GM04503 (cell line): Measurements from ENCODE around the gene MRPL37.
"Not testable (repeated sequence)": the region's sequence is repeated elsewhere in the genome, so short reads cannot be mapped to it uniquely, and the experiment has no call there.

Experiments used
- DNase-seq: peaks from one replicate; pipeline ENCODE4 v3.0.0-alpha.2; 2012; ENCODE audit warnings: low read depth

MRPL37 gene

DNA sequence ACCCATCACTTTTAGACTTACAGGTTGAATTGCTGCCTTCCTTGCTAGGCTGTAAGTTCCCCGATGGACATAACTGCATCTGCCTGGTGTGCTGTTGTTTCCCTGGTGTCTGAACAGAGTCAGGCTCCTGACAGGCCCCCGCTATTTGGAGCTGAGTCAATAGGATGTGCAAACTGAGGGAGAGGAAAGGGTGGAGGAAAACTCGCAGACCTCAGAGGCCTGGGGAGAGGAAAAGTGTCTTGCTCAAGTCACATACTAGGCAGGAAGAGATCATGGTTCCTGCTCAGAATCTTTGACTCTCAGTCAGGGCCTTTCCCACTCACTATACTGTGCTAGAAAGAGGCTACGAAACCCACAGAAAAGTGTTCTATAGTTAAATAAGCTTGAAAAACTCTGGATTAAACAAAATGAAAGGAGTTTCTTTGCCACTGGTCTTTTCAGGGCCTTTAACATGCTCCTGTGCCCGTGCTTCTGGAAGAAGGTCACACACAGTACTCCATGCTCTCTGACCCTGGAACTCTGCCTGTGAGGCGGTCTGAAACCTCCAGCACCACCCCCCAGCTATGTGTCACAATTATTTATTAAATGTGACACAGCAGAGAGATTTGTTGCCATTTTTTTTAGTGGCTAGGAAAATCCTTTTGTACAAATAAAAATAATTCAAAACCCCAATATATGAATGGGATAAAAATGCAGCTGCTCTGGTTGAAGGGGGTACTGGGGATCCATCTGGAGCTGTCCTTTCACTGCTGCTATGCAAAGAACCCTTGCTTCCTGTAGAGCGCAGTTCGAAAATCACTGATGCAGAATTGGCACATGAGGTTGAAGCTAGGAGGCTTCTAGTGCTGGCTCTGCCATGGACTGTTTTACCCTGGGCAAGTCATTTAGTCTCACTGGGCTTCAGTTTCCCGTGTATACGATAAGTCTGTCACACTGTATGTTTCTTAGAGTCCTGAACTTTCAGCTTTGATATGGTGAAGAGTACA, 27.1 kb upstream of the MRPL37 start:
- no peak for DNase-seq

DNA sequence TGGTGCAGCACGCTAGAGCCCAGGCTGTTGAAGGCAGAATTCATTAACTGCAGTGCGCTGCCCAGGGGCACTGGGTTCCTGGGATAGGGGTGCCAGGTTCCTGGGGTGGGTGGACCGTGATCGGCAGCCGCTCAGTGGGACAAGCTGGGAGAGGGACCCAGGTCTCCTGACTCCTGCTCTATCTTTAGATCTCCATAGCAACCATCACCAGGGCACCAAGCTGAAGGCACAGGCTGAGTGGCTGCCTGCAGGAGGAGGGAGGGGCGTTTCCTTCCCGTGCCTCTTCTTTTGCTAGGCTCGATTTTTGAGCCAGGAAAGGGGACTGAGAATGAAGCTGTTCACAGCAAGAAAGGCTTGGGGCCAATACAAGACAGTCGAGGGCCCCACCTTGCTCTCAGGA, 26.3 kb upstream of the MRPL37 start:
- no peak for DNase-seq

DNA sequence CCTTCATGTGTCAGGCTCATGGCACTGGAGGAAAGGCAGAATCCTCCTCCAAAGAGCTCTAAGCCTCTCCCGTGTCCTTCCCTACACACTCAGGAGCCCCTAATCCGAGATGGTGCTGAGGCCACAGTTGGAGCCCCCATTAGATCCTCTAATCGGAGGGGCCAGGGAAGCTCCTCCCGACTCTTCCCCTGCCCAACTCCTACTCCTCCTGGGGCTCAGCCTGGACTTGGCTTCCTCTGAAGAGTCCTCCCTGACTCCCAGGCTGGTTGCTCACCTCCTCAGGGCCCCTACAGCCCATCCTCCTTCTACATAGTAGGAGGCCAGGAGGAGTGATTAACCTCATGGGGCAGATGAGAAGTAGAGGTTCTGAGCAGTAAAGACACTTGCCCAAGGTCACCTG, 25.9 kb upstream of the MRPL37 start:
- DNase-seq: no peak

DNA sequence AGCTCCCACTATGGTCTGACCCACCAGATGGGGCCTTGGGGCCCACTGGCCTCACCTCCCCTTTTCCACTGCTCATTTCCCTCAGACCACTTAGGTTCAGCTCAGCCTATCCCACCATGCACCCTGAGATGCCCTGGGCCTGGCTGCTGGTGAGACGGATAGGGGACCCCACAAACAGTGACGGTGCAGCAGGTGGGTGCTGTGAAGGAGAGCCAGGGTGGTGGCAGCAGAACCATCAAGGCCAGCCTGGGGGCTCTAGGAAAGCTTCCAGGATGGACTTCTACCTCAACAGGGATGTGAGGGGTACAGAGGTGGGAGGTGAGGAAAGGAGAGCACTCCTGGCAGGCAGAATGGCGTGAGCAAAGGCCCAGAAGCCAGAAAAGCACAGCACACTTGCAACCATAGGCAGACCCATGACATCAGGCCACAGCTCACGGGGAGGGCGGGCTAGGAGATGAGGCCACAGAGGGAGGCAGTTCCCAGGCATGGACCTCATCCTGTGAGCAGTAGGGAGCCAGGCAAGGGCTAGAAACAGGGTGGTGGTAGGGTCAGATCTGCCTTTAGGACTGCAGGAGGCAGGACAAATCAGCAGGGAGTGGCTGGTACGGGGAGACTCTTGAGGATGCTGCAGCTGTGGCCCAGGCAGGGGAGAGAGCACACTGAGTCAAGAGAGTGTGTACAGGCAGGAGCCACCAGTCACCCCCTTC, 23.2 kb upstream of the MRPL37 start:
- DNase-seq: no peak

DNA sequence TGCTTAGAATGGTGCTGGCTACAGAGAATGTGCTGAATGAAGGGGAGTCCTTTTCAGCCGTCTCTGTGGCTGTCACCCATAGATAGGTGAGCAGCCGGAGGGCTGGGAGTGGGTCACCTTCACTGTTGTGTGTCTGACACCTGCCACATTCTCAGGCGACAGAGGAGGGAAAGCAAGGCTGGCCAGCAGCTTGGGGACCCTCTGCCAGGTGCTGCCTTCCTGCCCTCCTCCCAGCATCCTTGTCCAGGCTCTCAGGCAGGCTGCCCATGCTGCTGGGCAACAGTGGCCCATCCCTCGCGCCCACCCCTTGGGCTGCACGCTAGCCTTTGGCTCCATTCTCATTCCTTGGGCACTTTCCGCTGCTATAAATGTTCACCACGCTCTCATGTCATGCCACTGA, 22.2 kb upstream of the MRPL37 start:
- no peak for DNase-seq

DNA sequence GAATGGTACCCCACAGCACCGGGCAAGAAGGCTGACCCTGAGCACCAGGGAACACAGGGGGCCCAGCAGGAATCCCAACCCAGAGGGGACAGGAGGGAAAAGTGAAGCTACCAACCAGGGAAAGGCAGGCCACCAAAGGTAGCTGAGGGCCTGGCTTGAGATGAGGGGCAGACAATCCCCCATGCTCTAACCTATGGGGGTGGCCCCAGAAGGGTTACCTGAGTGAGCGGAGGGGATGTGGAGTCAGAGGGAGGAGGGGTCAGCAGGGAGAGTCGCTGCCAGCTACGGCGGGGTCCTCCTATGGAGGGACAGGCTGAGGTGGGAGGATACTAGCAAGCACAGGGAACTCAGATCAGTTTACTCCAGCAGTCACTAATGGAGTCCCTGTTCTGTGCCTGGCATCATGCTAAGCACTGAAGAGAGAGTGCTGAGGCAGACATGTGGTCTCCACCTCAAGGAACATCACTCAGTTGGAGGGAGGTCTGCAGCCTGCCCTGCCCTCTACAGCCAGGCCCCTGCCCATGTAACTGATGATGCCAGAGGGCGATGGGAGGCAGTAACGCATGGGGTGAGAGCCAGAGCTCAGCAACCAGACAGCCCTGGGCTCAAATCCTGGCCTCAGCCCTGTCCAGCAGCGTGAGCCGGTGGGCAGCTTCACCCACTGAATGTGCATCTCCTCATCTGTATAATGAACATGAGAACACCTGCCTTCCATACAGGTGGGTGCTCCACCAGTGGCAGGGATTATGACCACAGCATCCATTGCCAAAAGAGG, 21.5 kb upstream of the MRPL37 start:
- DNase-seq: no peak

DNA sequence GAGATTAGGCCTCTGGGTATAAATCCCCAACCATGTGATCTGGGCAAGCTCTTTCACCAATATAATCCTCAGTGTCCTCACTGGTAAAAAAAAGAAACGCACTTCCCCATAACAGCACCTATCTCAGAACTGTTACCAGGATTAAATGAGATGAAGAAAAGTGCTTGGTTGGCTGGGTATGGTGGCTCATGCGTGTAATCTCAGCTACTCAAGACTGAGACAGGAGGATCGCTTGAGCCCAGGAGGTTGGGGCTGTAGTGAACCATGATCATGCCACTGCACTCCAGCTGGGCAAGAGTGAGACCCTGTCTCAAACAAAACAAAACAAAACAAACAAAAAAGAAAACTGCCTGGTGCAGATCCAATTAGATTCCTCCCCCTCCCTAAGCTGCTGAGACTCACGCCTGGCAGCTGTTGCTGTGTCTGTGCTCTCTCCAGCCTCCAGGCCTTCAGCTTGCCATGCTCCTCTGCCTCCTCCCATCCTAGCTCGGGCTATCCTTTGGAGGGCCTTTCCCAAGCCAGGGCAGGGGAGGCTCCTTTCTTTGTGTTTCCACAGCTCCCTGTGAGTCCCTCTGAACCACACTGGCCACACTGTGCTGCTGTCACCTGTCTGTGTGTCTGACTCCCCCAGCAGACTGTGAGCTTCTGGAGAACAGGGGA, 19.1 kb upstream of the MRPL37 start:
- DNase-seq: no peak

DNA sequence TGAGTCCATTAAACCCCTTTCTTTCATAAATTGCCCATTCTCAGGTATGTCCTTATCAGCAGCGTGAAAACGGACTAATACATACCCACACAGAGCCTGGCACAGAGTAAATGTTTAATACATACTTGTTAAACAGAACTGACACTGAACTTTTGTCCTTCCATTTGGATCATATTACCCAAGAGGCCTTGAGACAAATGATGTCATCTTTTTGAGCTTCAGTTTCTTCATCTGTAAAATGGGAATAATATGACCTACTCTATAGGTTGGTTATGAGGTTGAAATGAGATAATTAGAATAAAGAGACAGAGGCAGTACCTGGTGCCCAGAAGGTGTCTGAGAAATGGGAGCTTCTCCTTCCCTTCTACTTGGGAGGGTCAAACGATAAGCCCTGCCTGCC, 13.9 kb upstream of the MRPL37 start:
- no peak for DNase-seq

DNA sequence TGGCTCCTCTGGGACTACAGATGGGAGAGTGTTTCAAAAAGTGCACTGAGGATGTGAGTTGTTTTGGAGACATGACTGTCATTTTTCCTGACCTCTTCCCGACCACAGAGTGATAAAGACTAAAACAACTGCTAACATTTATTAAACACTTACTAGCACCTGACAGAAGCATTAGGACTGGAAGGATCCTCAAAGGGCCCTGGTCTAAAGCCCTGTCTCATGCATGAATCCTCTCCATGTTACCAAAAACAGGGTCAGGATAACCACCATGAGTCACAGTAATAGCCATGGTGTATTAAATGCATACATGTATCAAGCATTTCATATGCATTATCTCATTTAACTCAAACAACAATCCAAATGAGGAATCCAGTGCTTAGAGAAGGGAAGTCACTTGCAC, 11.7 kb upstream of the MRPL37 start:
- DNase-seq: no peak

DNA sequence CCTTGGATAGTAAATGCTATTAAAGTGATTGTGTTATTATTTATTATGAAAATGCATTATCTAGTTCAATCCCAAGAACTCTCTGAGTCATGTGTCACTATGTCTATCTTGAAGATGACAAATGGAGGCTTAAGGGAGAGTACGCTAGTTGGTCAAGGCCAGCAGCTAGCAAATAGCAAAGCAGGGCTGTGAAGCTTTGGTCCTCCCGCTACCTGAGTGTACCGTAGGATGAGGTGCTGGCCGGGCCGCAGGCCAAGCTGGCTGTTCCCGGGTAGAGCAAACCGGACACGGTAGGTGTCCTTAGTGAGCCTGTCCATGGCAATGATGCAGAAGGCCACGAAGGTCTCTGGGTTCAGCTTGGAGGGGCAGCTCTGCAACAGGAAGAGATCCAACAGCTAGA, 9.4 kb upstream of the MRPL37 start:
- DNase-seq: no peak

DNA sequence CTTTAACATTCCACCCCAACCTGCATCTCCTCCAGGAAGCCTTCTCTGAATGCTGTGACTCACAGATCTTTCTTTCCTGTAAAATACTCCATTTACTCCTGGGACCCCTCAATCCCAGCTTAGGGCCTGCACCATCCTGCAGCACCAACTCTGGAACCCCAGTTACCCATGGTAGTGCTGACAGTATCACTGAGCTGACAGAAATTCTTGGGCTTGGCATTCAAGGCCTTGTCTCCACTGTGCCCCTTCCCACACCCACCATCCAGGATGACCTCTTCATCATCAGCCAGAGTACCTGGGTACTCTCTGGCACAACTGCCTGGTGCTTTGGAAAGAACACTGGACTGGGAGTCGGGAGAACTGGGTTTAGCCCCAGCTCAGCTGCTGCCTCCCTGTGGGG, 8.4 kb upstream of the MRPL37 start:
- DNase-seq: no peak

DNA sequence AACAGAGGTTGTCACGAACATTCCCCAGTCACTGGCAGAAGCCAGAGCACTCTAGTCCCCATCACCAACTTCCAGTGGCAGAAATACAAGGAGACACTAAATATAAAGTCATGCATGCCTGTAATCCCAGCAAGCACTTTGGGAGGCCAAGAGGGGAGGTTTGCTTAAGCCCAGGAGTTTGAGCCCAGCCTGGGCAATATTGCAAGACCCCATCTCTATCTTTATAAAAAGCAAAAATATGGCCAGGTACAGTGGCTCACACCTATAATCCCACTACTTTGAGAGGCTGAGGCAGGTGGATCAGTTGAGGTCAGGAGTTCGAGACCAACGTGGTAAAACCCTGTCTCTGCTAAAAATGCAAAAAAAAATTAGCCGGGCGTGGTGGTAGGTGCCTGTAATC, 6.5 kb upstream of the MRPL37 start:
- DNase-seq: no peak

DNA sequence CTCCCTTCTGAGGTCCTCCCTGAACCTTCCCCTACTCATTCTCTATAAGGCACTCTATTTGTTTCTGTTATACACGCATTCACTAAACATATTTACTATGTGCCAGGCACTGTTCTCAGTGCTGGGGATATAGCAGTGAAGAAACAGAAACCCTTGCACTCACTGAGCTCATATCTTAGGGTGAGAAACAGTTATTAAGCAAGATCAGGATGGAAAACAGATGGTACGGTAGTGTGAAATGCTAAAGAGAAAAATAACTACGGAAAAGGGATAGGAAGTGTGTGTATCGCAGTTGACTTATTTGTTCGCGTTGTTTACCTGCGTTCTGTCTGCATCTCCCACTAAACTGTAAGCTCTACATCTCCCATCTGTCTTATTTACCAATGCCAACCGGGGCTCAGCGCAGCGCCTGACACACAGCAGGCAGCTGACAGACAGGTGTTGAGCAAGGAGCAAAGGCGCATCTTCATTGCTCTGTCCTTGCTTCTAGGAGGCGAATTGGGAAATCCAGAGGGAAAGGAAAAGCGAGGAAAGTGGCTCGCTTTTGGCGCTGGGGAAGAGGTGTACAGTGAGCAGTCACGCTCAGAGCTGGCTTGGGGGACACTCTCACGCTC, 709 bp upstream of the MRPL37 start:
- no peak for DNase-seq

DNA sequence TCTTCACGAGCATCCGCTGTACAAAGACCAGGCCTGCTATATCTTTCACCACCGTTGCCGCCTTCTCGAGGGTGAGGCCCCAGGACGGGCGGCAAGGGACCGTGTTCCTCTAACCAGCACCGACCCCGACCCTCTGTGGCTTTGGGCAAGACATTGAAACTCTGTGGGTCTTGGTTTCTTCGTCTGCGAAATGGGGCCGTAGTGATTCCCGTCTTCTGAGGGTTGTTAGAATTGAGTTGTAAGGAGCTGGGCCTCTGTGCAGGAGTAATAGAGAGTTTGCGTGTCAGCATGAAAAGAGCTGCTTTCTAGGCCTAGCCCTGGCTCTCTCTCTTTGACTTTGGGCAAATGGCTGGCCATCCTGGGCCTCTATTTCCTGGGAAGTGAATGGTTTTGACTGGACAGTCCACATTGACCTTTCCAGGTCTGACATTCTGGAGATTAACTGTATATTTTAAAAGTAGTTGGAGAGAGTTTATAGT, 591 bp downstream of the MRPL37 start:
- no peak for DNase-seq

DNA sequence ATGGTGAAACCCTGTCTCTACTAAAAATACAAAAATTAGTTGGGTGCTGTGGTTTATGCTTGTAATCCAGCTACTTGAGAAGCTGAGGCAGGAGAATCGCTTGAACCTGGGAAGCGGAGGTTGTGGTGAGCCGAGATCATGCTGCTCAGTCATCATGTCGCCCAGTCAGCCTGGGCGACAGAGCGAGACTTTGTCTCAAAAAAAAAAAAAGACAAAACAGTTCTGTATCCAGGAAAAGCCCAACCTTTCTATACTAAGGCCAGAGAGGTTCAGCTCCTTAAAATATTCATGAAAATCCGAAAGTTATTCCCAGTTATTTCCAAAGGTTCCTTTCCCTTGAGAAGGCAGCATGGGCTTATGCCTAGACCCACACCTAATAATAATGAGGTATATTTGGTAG, 4.2 kb downstream of the MRPL37 start:
- DNase-seq: no peak

DNA sequence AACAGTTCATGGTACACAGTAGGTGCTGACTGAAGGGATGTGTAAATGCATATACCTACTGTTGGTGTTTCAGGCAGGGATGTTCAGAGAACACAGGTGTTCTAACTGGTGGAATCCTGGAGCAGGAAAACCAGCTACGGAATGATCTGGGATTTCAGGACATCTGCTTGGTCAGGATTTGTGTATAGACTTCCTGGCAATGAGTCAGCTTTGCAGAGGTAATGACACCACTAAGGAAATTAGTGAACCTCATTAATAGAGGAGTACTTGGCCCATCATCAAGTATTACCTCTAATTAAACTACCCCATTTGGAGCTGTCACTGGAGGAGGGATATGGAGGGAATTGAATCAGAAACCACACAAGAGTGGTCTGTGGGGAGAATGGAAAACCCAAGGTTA, 7.3 kb downstream of the MRPL37 start:
- DNase-seq: no peak

DNA sequence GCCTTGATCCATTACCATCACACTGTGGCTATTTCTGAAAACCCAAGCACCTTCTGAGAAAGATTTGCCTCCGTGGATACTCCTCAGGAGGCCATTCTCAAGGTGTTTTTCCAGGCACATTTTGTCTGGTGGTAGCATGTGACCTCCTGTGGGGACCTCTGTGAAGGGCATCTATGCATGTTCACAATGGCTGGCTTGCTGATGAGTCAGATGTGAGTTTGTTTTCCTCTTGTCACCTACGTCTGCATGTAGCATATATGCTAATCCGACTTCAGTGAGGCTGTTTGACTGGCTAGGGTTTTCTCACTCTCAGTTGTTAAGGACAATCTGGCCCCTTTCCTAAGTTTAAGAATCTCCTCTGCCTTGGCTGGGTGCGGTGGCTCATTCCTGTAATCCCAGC, 7.9 kb downstream of the MRPL37 start:
- DNase-seq: not testable (repeated sequence)

DNA sequence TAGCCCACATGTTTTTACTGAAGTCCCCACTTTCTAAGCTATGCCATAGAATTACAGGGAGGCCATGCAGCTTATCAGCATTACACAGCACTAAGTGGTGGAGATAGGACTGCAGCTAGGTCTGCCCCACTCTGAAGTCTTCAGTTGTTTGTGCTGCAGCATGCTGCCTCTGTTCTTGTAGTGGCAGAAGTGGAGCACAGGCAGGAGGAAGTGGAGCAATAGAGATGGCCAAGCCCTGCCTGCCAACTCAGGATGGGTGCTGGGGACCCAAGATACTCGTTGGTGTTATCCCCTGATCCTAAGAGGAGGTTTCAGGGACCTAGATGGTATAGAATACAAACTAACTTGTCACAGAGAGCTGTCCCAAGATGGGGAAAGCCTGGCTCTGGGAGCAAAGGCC, 12.9 kb downstream of the MRPL37 start:
- no peak for DNase-seq

DNA sequence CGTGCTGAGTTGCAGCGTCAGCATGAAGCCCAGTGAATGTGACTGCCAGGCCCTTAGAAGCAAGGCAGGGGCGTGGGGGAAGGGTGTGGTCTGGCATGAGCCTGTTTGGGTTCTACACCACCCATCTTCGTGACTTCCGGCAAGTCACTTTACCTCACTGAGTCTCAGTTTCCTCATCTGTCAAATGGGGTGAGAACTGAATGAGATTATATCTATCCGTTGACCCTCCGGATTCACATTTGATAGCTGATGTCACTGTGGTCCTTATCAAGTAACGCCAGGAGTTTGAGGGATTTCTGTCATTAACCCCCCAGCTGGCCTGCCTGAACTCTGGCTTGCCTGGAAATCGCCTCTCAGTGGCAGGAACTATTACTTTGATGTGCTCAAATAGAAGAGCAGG, 15.6 kb downstream of the MRPL37 start:
- DNase-seq: no peak

DNA sequence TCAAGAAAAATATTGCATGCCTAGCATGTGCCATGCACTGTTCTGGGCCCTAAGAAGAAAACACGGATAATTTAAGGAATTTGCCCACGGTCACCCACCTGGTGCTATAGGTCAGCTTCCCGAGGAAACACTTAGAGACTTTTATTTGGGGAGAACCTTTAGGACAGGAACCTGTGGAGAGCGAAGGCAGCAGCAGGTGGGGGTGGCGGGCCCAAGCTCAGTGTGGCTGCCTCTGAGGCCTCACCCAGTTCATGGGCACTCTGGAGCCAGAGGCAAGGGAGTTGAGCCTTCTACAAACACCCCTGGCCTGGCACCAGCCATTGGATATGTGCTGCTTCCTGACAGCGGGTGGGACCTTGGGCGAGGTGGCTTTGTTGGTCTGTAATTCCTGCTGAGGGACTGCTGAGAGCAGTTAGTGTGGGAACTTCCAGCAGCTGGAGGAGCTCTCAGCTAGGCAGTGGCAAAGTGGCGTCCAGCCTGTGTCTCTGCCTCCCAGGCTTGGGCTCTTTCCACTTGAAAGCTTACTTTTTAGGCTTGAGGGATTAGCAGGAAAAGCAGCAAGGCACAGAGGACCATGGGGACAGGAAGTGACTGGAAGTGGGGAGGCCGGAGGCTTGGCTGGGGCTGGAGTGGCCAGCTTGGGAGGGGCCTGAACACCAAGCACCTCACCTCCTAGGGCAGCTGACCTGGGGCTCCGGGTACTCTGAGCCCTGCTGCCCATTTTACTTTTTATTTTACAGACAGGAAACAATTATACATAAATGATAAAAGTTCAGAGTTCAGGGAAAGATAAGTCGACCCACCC, 19.1 kb downstream of the MRPL37 start:
- no peak for DNase-seq

DNA sequence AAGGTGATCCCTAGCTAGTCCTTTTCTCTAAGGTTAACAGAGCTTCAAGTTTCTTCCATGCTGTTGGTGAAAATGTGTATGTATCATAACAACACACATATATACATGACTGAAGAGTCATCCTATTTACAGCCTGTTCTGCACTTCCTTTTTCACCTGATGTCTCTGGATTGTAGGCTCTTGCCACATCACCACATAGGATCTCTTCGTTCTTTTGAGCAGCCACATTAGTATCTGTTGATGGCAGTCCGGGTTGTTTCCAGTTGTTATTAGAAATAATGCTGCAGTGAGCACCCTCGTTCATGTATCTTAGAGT, 19.7 kb downstream of the MRPL37 start:
- DNase-seq: no peak
